DND-41 (cell line): Measurements from ENCODE around the gene EAF2.

Source experiments
- CTCF ChIP-seq: IDR thresholded peaks from 2 replicates; pipeline ENCODE4 v1.5.1; 2012; ENCODE audit warnings: borderline replicate concordance, low read length, moderate library complexity, mild to moderate bottlenecking; ENCODE audit not compliant: poor library complexity, severe bottlenecking; ENCODE audit errors: extremely low read depth
- EZH2 ChIP-seq: IDR thresholded peaks from 3 replicates; pipeline ENCODE4 v1.6.1; 2012; ENCODE audit warnings: borderline replicate concordance, low read depth, mild to moderate bottlenecking, moderate library complexity, low read length, inconsistent platforms; ENCODE audit not compliant: severe bottlenecking

GRCh38 chr3:121834157-121834670, 795 bp upstream of the EAF2 start:
- TF ChIP-seq CTCF (no peak), EZH2 (no peak)
